Sciatic nerve (tissue), 2 donors: Measurements from ENCODE around the gene ITFG1. TPM values are rescaled to one million over a fixed set of nuclear protein-coding genes. Genes with fewer than 3 reads are reported as not detected.
"Not testable (repeated sequence)": the region's sequence is repeated elsewhere in the genome, so short reads cannot be mapped to it uniquely, and the experiment has no call there.

Experiments
- ATAC-seq: fragments of 200-7000 bp; cut with Tn5 transposase; one replicate; pipeline ENCODE4 v1.9.1; 2020; ENCODE audit warnings: mild to moderate bottlenecking, moderate library complexity
- DNase-seq: peaks from one replicate; pipeline ENCODE4 v3.0.0-alpha.2; 2020; ENCODE audit warnings: low spot score
- intact Hi-C: fragments of 100-400 bp; cut with DNase I; formaldehyde crosslinking; loops from one replicate; pipeline ENCODE4 v1.14.2; 2022
- total RNA-seq: library from RNA; stranded (reverse); fragmentation: NEBNext Ultra II Directional; extraction: Animal tissue kit (Norgen Biotek cat#: 25700); gene quantifications from one replicate; pipeline ENCODE4 v1.2.1, GENCODE V29; 2021
- donor health status: DM: no; HTN: no; CAD: no.
- donor health status: DM: no; HTN: no; CAD: no.

Gene ITFG1
- total RNA-seq, 1 donor from 2014 or later, result 50.0 TPM

DNA sequence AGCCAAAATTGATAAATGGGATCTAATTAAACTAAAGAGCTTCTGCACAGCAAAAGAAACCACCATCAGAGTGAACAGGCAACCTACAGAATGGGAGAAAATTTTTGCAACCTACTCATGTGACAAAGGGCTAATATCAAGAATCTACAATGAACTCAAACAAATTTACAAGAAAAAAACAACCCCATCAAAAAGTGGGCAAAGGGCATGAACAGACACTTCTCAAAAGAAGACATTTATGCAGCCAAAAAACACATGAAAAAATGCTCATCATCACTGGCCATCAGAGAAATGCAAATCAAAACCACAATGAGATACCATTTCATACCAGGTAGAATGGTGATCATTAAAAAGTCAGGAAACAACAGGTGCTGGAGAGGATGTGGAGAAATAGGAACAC lies 18.0 kb downstream of the ITFG1 start:
- DNase-seq, intact Hi-C loops, ATAC-seq: not testable (repeated sequence)

DNA sequence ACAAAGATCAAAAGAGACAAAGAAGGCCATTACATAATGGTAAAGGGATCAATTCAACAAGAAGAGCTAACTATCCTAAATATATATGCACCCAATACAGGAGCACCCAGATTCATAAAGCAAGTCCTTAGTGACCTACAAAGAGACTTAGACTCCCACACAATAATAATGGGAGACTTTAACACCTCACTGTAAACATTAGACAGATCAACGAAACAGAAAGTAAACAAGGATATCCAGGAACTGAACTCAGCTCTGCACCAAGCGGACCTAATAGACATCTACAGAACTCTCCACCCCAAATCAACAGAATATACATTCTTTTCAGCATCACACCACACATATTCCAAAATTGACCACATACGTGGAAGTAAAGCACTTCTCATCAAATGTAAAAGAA lies 20.8 kb downstream of the ITFG1 start:
- DNase-seq, intact Hi-C loops, ATAC-seq: not testable (repeated sequence)

- DNase-seq, intact Hi-C loops, ATAC-seq: not testable (repeated sequence)
Measured at GRCh38 chr16:47434274-47434673, 26.6 kb downstream of the ITFG1 start.

DNA sequence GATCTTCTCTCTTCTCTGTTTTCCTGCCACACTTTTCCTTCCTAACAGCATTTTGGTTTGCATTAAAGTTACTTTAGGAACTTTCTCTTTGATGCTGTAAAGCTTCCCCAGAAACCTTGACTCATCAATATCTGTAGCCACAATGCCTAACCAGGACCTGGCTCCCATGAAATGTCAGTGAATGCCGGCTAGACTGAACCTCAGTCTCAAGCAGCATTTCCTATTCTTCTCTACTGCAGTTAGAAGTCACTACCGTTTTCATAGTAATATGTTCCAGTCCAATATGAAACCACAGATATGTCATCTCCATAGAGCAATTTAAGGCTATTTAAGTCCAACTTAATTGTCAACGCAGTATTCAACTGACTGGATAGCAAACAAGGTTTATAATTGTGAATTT lies 28.9 kb downstream of the ITFG1 start:
- ATAC-seq, result no peak
- no peak for DNase-seq
- intact Hi-C loops, result no loop called here

- DNase-seq (no peak), ATAC-seq (no peak)
- intact Hi-C loops, result no loop called here
Measured at GRCh38 chr16:47426806-47427205, 34.1 kb downstream of the ITFG1 start.

DNA sequence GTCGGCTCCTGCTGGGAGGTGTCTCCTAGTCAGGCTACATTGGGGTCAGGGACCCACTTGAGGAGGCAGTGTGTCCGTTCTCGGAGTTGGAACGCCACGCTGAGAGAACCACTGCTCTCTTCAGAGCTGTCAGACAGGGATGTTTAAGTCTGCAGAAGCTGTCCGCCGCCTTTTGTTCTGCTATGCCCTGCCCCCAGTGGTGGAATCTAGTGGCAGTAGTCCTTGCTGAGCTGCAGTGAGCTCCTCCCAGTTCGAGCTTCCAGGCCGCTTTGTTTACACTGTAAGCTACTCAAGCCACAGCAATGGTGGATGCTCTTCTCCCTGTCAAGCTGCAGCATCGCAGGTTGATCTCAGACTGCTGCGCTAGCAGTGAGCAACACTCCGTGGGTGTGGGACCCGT lies 36.0 kb downstream of the ITFG1 start:
- ATAC-seq (no peak), DNase-seq (no peak)
- intact Hi-C loops, result no loop called here

DNA sequence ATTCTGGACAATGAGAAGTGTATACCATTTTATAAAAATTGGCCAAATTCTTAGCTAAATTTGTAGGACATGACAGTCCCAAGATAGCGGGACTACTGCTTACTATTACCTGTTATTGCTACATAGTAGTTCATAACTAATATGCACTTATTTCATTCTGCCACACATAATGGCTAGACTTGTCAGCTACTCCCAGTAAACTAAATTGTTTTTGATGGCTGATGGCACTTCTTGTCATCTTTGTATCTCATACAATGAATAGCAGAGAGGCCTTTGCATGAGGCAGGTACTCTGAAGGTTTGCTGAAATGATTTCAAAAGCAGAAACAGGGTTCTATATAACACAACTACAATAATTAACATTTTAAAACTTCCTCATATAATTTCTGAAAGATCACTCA lies 44.0 kb downstream of the ITFG1 start:
- ATAC-seq, result no peak
- intact Hi-C loops, result no loop called here
- no peak for DNase-seq

GRCh38 chr16:47413041-47413440 lies 47.8 kb downstream of the ITFG1 start:
- DNase-seq (no peak), ATAC-seq (no peak)
- intact Hi-C loops, result no loop called here

DNA sequence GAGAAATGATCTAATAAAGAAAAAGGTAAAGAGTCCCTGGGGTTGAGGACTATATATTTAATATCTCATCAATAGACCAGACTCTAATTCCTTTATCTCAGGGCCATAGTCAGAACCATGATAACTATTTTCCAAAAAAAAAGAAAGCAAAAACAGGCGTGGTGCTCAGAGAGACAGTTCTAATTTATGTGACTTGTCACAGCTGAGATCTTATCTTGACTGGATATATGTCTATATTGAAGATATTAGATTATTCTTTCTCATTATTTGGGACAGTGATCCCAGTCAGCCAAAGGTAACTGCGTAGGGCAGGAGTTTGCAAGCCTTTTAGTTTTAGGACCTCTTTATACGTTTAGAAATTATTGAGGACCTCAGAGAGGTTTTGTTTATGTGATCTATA lies 52.4 kb downstream of the ITFG1 start:
- intact Hi-C loops, result no loop called here
- no peak for DNase-seq
- no peak for ATAC-seq

DNA sequence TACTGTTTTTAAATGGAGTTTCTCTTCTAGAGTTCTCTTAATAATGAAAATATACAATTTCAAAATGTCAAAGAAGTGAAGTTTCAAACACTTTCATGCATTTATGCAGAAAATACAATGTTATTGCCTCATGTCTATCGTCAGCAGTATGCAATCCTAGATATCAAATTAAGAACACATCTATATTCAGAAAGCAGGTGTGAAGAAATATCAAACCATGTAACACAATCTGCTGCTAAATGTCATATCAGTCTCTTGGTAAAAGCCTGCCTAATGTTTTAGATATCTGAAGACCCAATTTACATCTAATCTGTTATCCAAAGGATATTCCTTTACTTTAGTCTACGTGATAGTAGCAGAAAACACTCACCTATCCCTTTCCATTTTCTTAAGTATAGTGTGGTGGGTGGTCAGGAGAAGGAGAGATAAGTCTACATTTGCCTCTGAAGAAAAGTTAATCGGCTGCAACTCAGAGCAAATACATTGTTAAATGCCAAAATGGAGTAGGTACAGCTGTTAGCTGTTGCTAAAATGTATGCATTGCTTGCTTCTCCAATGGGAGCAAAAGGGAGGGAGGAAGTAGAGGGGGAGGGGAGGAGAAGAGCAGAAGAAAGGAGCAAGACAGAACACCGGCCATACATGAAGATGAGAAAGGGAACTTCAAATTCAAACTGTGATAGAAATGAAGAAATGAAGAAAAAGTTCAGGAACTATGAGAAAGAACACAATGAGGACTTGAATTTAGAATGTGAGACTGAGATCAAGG lies 64.9 kb downstream of the ITFG1 start:
- no peak for DNase-seq
- ATAC-seq, result no peak
- intact Hi-C loops, result no loop called here

DNA sequence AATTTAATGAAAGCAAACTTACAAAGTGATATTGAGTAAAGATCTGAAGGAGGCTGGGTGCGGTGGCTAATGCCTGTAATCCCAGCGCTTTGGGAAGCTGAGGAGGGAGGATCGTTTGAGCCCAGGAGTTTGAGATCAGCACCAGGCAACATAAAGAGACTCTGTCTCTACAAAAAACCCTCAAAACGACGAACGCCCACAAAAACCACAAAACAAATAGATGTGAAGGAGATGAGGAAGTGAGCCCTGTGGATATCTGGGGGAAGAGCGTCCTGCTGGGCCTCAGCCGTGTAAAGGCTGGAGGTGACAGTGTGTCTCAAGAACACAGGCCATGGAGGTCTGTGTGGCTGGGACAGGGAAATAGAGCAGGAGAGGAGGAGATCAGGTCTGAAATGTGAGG lies 68.8 kb downstream of the ITFG1 start:
- no peak for ATAC-seq
- intact Hi-C loops, result no loop called here
- no peak for DNase-seq

DNA sequence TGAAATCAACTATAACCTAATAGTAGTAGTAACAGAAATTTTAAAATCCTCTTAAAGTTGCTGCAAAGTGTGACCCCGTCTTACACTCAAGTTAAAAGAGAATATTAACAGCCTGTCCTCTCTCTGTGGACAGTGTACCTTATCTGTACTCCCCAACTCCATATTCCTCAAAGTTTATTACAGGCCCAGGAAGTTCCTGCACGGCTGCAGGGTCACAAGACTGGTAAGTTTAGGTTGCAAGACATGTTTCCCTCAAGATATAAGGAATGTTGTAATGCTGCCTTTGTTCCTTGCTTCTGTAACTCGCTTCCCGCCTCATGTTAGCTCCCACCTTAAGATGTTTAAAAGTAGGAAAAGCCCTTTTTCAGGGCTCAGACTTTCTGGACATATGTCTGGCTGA lies 72.2 kb downstream of the ITFG1 start:
- no peak for DNase-seq
- intact Hi-C loops, result no loop called here
- ATAC-seq, result no peak

DNA sequence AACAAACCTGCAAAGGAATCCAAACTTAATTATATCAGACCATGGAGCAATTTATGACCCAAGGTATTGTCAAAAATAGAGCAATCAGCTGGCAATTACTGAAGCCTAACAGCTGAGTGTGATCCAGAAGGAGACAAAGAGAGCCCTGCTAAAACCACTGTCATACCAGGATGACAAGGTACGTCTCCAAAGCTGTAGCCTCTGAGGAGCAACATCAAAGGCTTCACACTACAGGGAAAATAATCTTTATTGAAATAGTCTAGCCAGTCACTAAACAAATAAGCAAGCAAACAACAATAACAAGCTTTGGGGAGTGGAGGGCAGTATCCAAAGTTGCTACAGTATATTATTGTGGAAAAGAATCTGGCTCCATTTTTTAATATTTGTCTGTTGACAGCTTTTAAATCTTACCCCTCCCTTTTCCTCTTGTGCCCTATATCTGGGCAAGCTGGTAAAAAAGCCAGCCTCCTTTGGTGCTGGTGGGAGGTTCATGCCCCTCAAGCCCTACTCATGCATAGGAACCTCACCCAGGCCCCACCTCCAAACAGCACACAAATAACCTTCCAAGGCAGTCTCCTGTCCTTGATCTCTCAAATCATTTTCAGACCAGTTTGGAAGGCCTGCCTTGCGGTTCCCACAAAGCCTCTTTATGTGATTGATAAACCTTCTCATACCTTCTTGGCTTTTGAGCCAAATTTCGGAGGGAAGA lies 73.7 kb downstream of the ITFG1 start:
- DNase-seq, result no peak
- intact Hi-C loops, result no loop called here
- ATAC-seq, result no peak

DNA sequence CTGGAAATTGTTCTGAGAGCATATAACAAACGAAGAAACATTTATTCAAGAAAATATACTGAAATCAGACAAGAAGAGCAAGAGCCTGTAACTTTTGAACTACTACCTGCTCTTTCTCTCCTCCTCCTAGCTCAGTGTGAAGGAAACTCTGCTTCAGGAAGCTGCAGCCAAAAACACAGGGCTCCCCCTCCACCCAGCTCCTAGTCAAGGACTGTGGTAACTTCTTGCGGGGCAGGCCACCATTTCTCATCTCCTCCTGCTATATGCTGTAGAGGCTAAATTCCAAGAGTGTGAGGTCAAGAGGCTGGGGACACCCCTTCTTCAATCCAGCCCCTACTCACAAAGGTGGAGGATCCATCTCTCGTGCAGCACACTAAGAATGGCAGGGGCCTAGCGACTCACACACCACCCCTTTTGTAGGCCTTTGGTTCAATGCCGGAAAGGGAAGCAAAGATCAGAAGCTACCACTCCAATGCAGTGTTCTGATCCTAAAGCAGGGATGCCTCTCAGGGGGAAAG lies 74.6 kb downstream of the ITFG1 start:
- ATAC-seq (no peak), DNase-seq (no peak)
- intact Hi-C loops, result no loop called here

- DNase-seq (no peak), ATAC-seq (no peak)
- intact Hi-C loops, result no loop called here
Measured at GRCh38 chr16:47382362-47382761, 78.5 kb downstream of the ITFG1 start.

DNA sequence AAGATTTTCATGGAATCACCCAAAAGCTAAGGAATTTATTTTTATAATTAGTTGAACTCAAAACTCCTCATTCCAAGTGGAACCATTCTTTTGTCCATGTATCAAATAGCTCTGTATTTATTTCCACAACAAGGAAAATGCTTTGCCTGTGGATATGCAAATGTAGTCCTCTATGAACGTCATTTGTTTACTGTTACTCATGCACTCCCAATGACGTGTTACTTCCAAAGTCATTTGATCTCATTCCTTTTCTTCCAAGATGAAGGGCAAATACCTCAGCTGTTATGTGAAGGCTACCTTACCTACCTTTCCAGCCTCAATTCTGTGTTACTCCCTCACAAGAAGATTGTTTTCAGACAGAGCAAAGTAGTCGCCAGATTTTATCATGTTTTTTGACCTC lies 83.7 kb downstream of the ITFG1 start:
- ATAC-seq (no peak), DNase-seq (no peak)
- intact Hi-C loops, result no loop called here

DNA sequence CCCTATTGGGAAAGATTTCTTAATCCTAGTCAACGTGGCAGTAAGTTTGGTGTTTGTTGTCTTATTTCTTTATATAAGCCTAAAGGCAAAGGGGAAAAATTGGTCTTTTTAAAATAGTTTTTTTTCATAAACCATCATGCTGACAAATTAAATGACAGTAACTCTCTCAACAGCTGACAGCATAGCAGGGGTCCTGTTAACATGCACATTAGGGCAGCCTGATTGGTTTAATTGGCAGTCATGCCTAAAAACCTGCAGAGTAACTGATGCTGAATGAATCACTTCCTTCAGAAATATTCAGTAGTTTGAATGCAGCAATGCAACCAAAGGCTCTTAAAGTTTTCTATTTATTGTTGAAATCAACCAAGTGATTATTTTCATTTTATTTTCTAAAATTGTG lies 85.4 kb downstream of the ITFG1 start:
- intact Hi-C loops, result no loop called here
- ATAC-seq (no peak), DNase-seq (no peak)

DNA sequence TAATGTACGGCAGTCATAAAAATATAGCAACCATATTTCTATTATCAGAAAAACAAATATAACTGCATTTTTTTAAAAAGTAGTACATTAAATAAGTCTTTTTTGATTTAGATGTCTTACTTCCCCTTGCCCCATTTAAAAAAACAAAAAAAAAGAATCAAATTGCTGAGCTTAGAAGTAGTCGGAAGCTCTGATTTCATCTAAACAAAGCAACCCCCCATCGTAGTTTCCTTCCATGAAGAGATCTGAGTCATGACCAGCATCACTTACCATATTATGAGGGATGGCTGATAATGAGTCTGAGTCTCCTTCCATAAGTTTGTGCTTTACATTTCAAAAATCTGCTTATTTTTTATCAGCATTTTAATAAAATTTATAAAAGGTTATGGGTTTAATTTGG lies 86.2 kb downstream of the ITFG1 start:
- intact Hi-C loops, result no loop called here
- DNase-seq (no peak), ATAC-seq (no peak)

DNA sequence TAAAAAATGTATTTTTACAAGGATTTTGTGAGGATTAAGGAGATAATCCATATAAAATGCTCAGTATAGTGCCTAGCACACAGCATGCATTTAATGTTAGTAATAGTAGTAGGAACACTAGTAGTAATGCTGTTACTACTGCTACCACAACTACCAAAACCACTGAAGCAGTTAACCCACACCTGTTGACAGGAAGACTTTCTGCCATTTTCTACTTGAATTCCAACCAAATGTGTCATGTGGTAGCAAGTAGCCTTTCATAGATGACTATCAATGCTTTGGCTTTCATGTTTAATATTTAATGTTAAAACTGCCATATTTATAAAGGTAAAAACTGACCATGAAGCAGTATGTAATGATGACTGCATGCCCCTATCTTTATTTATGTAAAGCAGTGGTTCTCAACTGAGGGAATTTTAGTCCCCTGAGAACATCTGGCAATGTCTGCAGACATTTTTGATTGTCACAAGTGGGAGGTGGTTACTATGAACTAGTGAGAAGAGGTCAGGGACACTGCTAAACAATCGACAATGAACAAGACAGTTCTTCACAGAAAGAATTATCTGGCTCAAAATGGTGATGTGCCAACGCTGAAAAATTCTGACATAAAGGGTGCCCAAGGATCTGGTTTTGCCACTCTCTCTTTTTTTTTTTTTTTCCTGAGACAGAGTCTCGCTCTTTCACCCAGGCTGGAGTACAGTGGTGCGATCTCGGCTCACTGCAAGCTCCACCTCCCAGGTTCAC lies 89.4 kb downstream of the ITFG1 start:
- ATAC-seq (no peak), DNase-seq (no peak)
- intact Hi-C loops, result no loop called here

DNA sequence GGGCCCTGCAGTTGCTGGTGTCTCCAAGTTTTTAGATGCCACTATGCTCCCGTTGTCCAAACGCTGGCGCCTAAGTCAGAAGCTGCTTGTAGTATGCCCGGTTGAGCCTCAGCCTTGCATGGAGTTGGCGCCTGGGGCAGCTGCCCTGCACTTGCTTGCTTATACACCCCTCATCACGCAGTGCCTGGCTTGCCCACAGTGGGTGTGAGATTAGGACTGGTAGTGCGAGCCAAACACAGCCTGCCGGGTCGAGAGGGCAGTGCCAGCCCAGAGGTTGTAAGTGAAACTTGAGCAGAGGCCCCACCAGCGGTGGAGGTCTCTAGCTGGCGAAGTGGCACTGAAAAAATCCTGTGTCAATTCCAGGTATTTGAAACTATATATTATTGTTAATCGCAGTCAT lies 90.3 kb downstream of the ITFG1 start:
- intact Hi-C loops, result no loop called here
- DNase-seq (no peak), ATAC-seq (no peak)
